ENCODE measurements around the gene KCNJ9. TPM values are rescaled to one million over a fixed set of nuclear protein-coding genes. Genes with fewer than 3 reads are reported as not detected.

KCNJ9 gene
- total RNA-seq, 3 donors from 2014 or later = 0.47 TPM; not detected in 2

- TF ChIP-seq CTCF (IDR thresholded peaks at IDR 0.05) = no peak
- Histone ChIP-seq H3K4me3 (no peak overlapping the region), H3K36me3 (ENCODE audit: low read depth) (no peaks in the 10 kb centered on the region), H3K4me1 (ENCODE audit: low read depth) (no peaks in the 10 kb centered on the region), H3K9me3 (no peaks in the 10 kb centered on the region)
- DNase-seq = no peak
- no peak for ATAC-seq
- intact Hi-C loops (cut with DNase I, micrococcal nuclease) = no loop called here
These were observed 47.7 kb downstream of the KCNJ9 start for GRCh38 chr1:160129046-160129445.

- no peaks in the 10 kb centered on the region for H3K4me1 ChIP-seq (ENCODE audit: low read depth)
- H3K9me3 ChIP-seq = no peaks in the 10 kb centered on the region
- no peak for ATAC-seq
- TF ChIP-seq CTCF (IDR thresholded peaks at IDR 0.05) = no peak
- no peaks in the 10 kb centered on the region for H3K36me3 ChIP-seq (ENCODE audit: low read depth)
- intact Hi-C loops (cut with DNase I, micrococcal nuclease) = no loop called here
- DNase-seq = no peak
- no peak overlapping the region for H3K4me3 ChIP-seq
These were observed 48.2 kb downstream of the KCNJ9 start for GRCh38 chr1:160129558-160129957.

GRCh38 chr1:160129966-160130365 is 48.6 kb downstream of the KCNJ9 start:
- no peak for TF ChIP-seq CTCF (IDR thresholded peaks at IDR 0.05)
- DNase-seq = no peak
- no peaks in the 10 kb centered on the region for H3K9me3 ChIP-seq
- no peak for ATAC-seq
- H3K4me1 ChIP-seq (ENCODE audit: low read depth) = no peaks in the 10 kb centered on the region
- intact Hi-C loops (cut with DNase I, micrococcal nuclease) = no loop called here
- H3K36me3 ChIP-seq (ENCODE audit: low read depth) = no peaks in the 10 kb centered on the region
- no peak overlapping the region for H3K4me3 ChIP-seq

GRCh38 chr1:160130486-160130885 is 49.1 kb downstream of the KCNJ9 start:
- Histone ChIP-seq H3K4me3 (no peak overlapping the region), H3K9me3 (no peaks in the 10 kb centered on the region), H3K36me3 (ENCODE audit: low read depth) (no peaks in the 10 kb centered on the region), H3K4me1 (ENCODE audit: low read depth) (no peaks in the 10 kb centered on the region)
- intact Hi-C loops (cut with DNase I, micrococcal nuclease) = no loop called here
- no peak for DNase-seq
- no peak for ATAC-seq
- no peak for TF ChIP-seq CTCF (IDR thresholded peaks at IDR 0.05)

- intact Hi-C loops (cut with DNase I, micrococcal nuclease) = no loop called here
- TF ChIP-seq CTCF (IDR thresholded peaks at IDR 0.05) = no peak
These were observed 49.6 kb downstream of the KCNJ9 start for GRCh38 chr1:160130939-160131338.

More at GRCh38 chr1:160130939-160131338, 49.6 kb downstream of the KCNJ9 start:
- ATAC-seq (no peak), DNase-seq (no peak)
- Histone ChIP-seq H3K36me3 (ENCODE audit: low read depth) (no peaks in the 10 kb centered on the region), H3K9me3 (no peaks in the 10 kb centered on the region), H3K4me3 (no peak overlapping the region), H3K4me1 (ENCODE audit: low read depth) (no peaks in the 10 kb centered on the region)

Data from mucosa of descending colon (tissue), 3 donors.